Kidney tubule cell (primary cell): Measurements from ENCODE around the gene ERH.
"Not testable (repeated sequence)": the region's sequence is repeated elsewhere in the genome, so short reads cannot be mapped to it uniquely, and the experiment has no call there.

Source experiments
- DNase-seq: peaks from one replicate; pipeline ENCODE4 v3.0.0-alpha.2; 2018; ENCODE audit warnings: low spot score

Gene ERH

DNA sequence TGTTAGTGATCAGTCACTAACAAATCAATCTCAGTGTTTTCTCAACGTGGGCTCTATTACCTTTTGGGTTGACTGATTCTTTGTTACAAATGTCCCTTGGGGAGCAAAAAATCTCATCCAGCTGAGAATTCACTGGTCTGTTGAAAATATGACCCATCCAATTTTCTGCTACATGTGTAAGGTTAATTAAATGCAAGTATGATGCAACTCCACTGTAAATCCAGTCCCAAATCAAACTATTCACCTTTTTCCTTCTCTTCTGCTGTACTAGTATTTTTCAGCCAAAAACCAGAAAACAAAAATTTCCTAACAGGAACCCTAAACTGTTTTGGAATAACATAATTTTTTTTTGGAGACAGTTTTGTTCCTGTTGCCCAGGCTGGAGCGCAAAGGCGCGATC is 2.2 kb downstream of the ERH start:
- no peak for DNase-seq

- no peak for DNase-seq
Observed at GRCh38 chr14:69392481-69392880, 5.6 kb downstream of the ERH start.

GRCh38 chr14:69391400-69391799 is 6.7 kb downstream of the ERH start:
- not testable (repeated sequence) for DNase-seq

DNA sequence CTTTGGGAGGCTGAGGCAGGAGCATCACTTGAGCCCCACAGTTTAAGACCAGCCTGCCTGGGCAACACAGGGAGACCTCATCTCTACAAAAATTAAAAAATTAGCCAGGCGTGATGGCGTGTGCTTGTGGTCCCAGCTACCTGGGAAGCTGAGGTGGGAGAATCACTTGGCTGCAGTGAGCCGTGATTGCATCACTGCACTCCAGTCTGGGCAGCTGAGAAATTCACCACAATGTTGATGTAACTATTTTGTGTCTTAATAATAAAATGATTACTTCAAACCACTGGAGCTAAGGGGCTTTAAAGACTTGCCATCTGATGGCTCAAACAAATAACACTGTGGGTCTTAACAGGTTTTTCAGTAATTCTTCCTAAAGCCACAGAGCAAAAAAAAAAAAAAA is 10.8 kb downstream of the ERH start:
- peak; percentile 51 for DNase-seq

- DNase-seq = no peak
Observed at GRCh38 chr14:69378274-69378673, 19.8 kb downstream of the ERH start.

GRCh38 chr14:69376439-69376838 is 21.7 kb downstream of the ERH start:
- DNase-seq = peak; percentile 94

- no peak for DNase-seq
Observed at GRCh38 chr14:69375722-69376121, 22.4 kb downstream of the ERH start.

GRCh38 chr14:69375182-69375581 is 22.9 kb downstream of the ERH start:
- no peak for DNase-seq

DNA sequence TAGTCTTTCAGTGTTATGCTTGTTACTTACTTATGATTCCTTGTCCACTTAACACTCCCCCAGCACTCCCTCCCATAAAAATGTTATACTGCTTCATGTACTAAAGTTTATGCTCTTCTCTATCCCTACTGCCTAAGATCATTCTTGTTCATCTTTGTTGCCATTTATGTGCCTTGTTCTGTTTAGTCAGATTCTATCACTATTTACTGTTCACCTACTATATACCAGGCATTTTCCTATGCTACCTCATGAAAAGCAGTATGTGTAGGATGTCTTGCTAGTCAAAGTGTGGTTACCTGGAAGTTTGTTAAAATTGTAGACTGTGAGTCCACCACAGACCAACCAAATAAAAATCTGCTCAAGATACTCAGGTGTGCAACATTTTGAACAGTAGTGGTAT is 23.9 kb downstream of the ERH start:
- DNase-seq = no peak

DNA sequence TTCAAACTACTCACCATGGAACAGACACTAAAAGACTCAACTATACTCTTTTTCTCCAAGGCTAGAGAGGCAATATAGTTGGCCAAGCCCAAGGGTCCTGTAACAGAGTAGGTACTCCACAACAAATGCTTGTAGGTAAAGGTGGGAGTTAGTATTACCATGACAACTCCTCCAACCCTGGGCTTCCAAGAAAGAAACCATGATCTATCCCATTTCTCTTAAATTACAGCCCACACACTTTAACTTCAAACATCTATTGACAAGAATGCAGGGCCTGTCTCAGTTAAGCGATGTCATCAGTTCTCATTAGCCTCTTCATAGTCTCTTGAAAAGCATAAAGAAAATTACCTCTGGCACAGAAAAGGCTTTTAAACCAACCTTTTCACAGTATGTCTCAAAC is 25.0 kb downstream of the ERH start:
- DNase-seq = no peak

GRCh38 chr14:69372146-69372545 is 26.0 kb downstream of the ERH start:
- DNase-seq = no peak

GRCh38 chr14:69370061-69370460 is 28.0 kb downstream of the ERH start:
- no peak for DNase-seq

- DNase-seq = no peak
Observed at GRCh38 chr14:69368381-69368780, 29.7 kb downstream of the ERH start.

DNA sequence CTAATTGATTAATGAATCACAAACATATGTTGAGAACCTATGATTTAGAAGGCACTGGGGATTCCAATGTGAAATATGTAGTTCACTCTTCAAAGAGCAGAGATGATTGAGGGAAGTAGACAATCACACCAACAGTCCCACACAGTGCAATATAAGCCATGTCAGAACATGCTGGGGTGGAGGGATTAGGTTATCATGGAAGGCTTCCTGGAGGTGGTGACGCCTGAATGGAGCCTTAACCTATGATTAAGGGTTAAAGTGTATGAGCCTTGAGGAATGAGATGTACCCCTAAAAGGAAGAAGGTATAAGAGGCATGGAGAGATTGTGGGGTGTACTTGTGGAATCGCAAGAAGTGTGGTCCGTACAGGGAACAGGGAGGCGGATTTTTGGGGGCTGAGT is 31.3 kb downstream of the ERH start:
- DNase-seq = no peak

GRCh38 chr14:69366069-69366468 is 32.0 kb downstream of the ERH start:
- no peak for DNase-seq

DNA sequence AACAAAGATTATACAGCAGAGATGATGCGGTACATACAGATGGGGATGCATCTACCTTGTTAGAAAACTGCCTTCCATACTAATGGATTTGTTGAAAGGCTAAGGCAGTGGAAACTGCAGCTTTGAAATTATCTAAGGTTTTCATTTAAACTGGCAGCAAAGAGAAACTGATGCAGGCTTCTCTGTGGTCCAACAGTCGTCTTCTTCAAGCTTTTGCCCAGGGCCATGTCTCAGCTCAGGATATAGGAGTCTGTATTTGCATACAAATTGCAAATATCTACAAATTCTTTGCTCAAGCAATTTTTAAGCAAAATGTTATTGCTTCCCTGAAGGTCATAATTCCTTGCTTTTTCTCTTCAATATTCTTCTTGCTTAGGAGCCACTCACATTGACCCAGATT is 33.7 kb downstream of the ERH start:
- DNase-seq = no peak

GRCh38 chr14:69363964-69364363 is 34.1 kb downstream of the ERH start:
- DNase-seq = no peak

DNA sequence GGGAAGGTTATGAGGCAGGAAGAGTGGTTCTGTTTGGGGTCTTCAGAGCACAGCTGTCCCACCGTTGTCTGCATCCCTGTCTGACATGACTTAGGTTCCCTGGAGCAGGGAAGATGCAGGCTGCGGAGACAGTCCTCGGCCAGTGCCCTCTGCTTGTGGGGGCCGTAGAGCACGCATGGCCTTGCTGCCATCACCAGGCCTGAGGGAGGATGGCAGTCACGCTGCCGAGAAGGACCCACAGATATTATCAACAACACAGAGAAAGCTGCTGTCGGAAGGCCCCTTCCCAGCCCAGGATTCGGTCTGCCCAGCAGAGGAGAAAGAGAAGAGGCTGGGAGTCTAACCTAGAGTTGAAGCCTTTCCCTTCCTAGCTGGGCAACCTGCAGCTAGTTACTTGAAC is 35.0 kb downstream of the ERH start:
- peak; percentile 34 for DNase-seq

DNA sequence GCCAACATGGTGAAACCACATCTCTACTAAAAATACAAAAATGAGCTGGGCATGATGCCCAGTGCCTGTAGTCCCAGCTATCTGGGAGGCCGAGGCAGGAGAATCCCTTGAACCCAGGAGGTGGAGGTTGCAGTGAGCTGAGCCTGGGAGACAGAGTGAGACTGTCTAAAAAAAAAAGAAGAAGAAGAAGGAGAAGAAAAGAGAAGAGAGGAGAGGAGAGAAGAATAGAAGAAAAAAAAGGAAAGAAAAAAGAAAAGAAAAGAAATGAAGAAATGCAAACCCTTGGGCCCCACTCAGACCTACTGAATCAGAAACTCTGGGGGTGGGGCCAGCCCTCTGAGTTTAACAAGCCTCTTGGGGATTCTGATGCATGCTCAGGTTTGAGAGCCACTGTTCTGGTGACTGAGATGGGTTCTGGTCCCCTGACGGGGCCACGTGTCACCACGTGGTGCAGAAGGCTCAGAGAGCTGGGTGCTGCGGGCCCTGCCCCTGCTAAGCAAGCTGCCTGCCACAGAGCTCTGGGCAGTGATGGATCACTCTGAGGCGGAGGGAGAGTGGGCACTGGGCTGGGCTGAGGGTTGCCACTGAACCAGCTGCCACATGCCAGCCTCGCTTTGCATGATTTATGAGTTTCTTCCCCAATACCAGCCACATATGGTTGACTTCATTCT is 37.5 kb downstream of the ERH start:
- no peak for DNase-seq

DNA sequence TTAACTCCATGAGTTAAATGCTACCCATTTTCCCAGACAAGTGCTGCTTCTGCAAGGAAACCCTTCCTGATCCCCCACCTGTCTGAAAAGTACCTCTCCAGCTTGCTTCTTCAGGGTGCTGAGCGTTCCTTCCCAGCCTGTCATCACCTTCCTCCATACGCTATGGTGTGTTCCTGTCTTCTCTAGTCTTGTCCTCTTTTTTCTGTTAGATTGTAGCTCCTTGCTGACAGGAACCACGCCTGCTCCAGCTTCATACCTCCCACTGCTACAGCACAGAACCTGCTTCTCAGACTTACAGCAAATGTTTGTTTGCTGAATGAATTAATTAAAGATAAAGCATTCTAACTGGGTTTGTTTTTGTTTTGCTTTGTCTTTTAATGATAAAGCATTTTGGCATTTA is 39.1 kb downstream of the ERH start:
- no peak for DNase-seq

DNA sequence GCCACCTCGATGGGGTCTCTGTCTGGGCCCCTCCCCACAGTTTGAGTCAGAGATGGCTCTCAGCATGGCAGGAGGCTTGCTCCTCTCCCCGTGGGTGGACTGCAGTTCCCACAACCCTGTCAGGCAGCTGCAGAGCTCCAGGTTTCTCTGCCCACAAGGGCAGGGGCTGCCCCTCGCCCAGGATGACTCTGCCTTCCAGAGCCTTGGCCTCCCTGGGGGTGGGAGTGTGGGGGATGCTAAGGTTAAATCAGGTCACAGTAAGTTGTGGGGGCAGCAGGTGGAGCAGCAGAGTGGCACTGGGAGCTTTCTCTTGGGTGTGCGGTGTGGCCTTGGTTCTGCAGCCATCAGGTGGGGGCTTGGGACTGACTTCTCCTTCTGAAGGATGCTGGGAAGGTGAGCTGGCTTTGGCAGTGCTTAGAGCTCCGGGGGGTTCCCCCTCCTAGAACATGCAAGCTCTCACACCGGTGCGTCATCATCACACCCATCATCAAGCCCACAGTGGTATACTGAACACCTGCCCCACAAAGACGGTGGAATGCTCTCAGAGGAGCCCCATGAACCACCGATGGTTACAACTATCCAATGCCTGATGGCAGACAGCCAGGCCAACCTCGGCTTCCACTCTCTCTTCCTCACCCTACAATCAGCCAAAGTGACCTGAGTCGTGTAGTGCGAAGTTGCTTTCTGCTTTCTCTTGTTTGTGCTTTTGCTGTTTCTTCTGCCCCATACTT is 39.7 kb downstream of the ERH start:
- peak; percentile 7 for DNase-seq

GRCh38 chr14:69357544-69358200 is 40.4 kb downstream of the ERH start:
- DNase-seq = no peak

DNA sequence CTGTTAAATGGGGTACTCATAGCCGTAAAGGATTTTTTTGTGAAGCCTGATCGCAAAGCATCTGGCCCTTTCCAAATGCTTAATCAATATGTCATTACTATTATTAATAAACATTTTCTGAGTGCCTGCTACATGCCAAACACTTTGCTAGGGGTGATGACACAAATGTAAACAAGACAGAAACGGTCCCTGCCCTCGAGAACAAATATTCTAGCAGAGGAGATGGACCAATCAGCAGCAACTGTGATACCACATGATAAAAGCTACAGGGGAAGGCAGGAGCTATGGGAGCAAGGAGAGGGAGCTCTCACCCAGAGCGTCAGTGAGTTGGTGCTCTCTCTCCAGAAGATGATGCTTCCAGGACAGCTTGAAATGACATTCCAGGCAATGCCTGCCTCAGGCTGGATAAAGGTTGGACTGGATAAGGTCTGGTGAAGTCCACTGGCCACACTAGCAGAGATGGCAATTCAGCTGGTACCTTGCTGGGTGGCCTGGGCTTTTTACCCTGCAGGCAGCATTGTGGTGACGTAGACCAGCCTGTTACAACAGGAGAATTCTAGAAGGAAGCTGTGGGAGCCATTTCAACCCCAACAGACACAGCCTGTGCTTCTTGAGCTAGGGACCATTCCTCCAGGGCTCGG is 41.1 kb downstream of the ERH start:
- DNase-seq = no peak
